Large intestine (tissue), 3 donors: ENCODE measurements around the gene SRSF5. TPM values are rescaled to one million over a fixed set of nuclear protein-coding genes. Genes with fewer than 3 reads are reported as not detected.

Source experiments
- DNase-seq, 2 donors: peaks; one replicate each; pipeline versions ENCODE4 v3.0.0 to v3.0.0-alpha.2; 2013
- H3K27ac ChIP-seq: one replicate; pipeline ENCODE4 v1.5.1; 2013; ENCODE audit warnings: low read length
- H3K27me3 ChIP-seq: 2 replicates; pipeline ENCODE4 v1.6.1; 2013; ENCODE audit warnings: low read length; ENCODE audit not compliant: control insufficient read depth, insufficient read depth
- H3K36me3 ChIP-seq: 2 replicates; pipeline ENCODE4 v1.6.1; 2013; ENCODE audit warnings: low read length; ENCODE audit not compliant: control insufficient read depth, insufficient read depth
- H3K4me1 ChIP-seq: one replicate; pipeline ENCODE4 v1.6.1; 2013; ENCODE audit warnings: low read length; ENCODE audit not compliant: control insufficient read depth, insufficient read depth
- H3K4me3 ChIP-seq: one replicate; pipeline ENCODE4 v1.5.1; 2013; ENCODE audit warnings: low read length
- H3K9me3 ChIP-seq: one replicate; pipeline ENCODE4 v1.6.1; 2013; ENCODE audit warnings: mild to moderate bottlenecking, low read depth, low read length, moderate library complexity; ENCODE audit not compliant: control insufficient read depth
- WGBS: methylation state at CpG from one replicate; pipeline ENCODE4 v1.1.5; 2013; ENCODE audit warnings: low lambda C conversion rate; ENCODE audit not compliant: insufficient coverage; 5-methylcytosine and 5-hydroxymethylcytosine counted together
- polyA plus RNA-seq: library from polyadenylated mRNA; unstranded; fragments of 120-200 nt; gene quantifications from one replicate; pipeline ENCODE4 v1.2.1, GENCODE V29; 2013

The SRSF5 gene
- polyA plus RNA-seq, 1 donor, result 565 TPM

GRCh38 chr14:69815556-69815955 lies 48.6 kb downstream of the SRSF5 start:
- Histone ChIP-seq H3K27me3 (no peaks in the 10 kb centered on the region), H3K9me3 (no peaks in the 10 kb centered on the region), H3K27ac (peak overlapping the region; percentile 63), H3K4me3 (no peak overlapping the region), H3K4me1 (peaks cover 28% of the 10 kb centered on the region), H3K36me3 (no peaks in the 10 kb centered on the region)
- DNase-seq, result peak in 1 of 2 donors; percentile 44
- 80% methylated on average over 1 of the region's 5 CpGs for WGBS

GRCh38 chr14:69816216-69816615 lies 49.3 kb downstream of the SRSF5 start:
- Histone ChIP-seq H3K4me3 (no peak overlapping the region), H3K4me1 (peaks cover 22% of the 10 kb centered on the region), H3K36me3 (no peaks in the 10 kb centered on the region), H3K27ac (no peak overlapping the region), H3K9me3 (no peaks in the 10 kb centered on the region), H3K27me3 (no peaks in the 10 kb centered on the region)
- WGBS, result 100% methylated on average over 2 of the region's 5 CpGs
- DNase-seq, result no peak

GRCh38 chr14:69818758-69819191 lies 51.8 kb downstream of the SRSF5 start:
- Histone ChIP-seq H3K27ac (no peak overlapping the region), H3K4me1 (peaks cover 17% of the 10 kb centered on the region), H3K36me3 (no peaks in the 10 kb centered on the region), H3K27me3 (no peaks in the 10 kb centered on the region), H3K9me3 (no peaks in the 10 kb centered on the region), H3K4me3 (no peak overlapping the region)
- peak; percentile 31 to 47 for DNase-seq
- 100% methylated on average over 1 of the region's 11 CpGs for WGBS

GRCh38 chr14:69819607-69820006 lies 52.7 kb downstream of the SRSF5 start:
- Histone ChIP-seq H3K36me3 (no peaks in the 10 kb centered on the region), H3K27me3 (no peaks in the 10 kb centered on the region), H3K27ac (no peak overlapping the region), H3K4me1 (peaks cover 13% of the 10 kb centered on the region), H3K9me3 (no peaks in the 10 kb centered on the region), H3K4me3 (no peak overlapping the region)
- no CpG with 5 or more reads among the region's 8 CpGs for WGBS
- DNase-seq, result no peak

- Histone ChIP-seq H3K36me3 (no peaks in the 10 kb centered on the region), H3K4me3 (no peak overlapping the region), H3K27me3 (no peaks in the 10 kb centered on the region), H3K9me3 (no peaks in the 10 kb centered on the region), H3K27ac (no peak overlapping the region), H3K4me1 (no peaks in the 10 kb centered on the region)
- WGBS, result 75% methylated on average over 2 of the region's 2 CpGs
- DNase-seq, result no peak
These were observed 54.0 kb downstream of the SRSF5 start for GRCh38 chr14:69820991-69821390.

Other genes starting within 250 kb of the SRSF5 start
- gene CCDC177, start 192.3 kb upstream of the SRSF5 start, polyA plus RNA-seq, result 0.07 TPM
- gene SUSD6, start 155.5 kb upstream of the SRSF5 start, polyA plus RNA-seq, result 40.4 TPM
- gene SLC10A1, start 30.1 kb downstream of the SRSF5 start, polyA plus RNA-seq, result 0.13 TPM
- 0.85 TPM for gene SMOC1, start 112.3 kb downstream of the SRSF5 start, polyA plus RNA-seq